HG03457 (cell line): ENCODE measurements around the gene BTG1.

Source experiments
- ATAC-seq: cut with Tn5 transposase; IDR thresholded peaks from one replicate; pipeline ENCODE4 v1.9.1; 2021; ENCODE audit warnings: moderate number of reproducible peaks; ENCODE audit not compliant: unreplicated experiment

The BTG1 gene

GRCh38 chr12:92145731-92146496 lies at the start of gene BTG1:
TSS of gene BTG1 (minus strand) at chr12:92145846. CDS start at chr12:92145535, 311 bp downstream.
- peak; percentile 67 for ATAC-seq

DNA sequence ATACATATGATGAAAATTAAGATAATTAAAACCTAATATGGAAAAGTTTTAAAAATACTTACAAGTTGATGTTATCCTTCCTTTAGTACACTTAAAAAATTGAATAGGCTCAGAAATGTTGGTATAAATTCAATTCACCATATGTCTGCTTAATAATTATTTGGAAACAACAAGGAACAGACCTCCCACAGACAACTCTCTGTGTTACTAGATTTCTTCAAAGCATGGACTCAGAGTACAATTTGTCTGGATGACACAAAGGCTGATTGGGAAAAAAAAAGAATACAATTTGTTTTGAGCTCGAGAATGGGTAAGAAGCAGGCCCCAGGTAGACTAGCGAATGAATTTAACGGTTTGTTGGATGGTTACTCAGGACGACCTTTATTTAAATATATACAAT lies 48.9 kb upstream of the BTG1 start:
- ATAC-seq: no peak

- no peak for ATAC-seq
Measured at GRCh38 chr12:92193846-92194245, 48.2 kb upstream of the BTG1 start.

DNA sequence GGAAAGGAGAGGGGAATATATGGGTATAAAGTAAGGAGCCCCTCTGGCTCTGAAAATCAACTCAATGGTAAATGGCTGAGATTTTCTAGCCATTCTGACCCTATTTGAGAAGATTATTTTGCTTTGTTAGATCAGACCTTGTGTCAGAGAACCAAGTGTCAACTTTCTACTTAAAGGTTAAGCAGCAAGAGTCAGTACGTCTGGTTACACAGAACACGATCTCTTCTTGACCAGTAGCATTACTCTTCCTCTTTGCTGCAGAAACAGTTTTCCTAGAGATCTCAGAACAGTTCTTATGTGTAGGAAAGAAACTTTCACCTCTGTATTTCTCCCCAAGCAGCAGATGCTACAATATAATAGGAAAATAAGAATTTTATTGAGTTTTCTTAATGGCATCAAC lies 47.4 kb upstream of the BTG1 start:
- ATAC-seq: no peak

DNA sequence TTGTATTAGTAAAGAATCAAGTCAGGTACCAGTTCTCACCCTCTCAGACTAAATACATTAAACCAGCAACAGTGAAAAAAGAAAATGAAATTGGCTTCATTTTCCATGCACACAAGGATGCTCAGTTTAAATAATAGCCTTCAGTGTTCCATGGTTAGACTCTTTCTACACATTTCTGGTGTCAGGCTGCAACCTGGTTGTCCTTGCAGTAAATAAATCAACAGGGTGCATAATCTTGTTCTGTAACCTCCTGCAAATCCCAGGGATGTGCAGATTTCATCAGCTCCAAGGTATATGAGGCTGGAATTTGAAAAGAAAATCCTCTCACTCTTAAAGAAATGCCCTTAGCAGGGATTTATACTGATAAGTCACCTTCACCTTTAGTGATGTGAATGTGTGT lies 46.7 kb upstream of the BTG1 start:
- ATAC-seq: no peak

DNA sequence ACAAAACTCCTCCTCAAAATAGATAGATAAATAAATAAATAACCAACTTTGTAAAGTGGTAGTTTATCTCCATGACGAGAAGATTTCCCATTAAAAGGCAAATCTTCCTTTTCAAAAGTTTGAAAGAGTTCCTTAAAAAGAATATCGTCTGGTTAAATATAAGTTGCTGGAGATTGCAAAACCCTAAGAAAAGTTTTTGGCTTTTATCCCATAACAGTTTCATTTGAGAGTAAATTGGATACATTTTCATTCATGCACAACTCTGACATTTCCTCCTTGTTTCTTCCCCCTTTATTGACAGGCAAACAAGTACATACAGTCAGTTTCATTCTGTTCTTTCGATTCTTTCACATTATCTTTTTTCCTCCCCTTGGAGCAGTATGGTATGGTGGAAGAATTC lies 45.4 kb upstream of the BTG1 start:
- ATAC-seq: no peak

DNA sequence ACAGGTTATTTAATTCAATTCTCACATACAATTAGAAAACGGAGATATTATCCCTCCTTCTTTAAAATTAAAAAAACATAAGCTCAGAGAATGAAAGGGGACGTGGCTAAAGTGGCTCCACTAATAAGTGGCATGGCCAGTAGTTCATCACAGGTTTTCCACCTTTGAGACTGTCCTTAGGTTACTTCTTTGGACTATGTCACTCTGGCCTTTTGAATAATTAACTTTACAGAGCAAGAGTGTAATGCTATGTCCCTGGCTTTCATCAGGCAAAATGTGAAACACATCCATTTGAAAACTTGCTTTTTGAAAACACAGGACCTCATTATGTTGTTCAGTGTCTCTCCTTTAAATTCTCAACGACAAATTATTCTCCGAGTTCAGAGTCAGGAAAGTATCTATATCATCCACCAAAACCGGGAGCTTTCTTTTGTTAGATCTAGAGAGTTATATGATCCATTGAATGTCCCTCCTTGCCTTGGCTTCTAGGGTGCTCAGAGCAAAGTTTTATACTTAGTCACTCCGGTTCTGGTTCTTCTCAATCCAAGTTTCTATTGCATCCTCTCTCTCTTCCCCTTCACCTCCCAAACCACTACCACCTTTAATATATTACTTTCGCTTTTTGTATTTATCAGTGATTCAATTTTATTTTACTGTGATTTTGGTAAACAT lies 43.0 kb upstream of the BTG1 start:
- no peak for ATAC-seq

- no peak for ATAC-seq
Measured at GRCh38 chr12:92186038-92186470, 40.4 kb upstream of the BTG1 start.

GRCh38 chr12:92185052-92185451 lies 39.4 kb upstream of the BTG1 start:
- ATAC-seq: peak; percentile 73

DNA sequence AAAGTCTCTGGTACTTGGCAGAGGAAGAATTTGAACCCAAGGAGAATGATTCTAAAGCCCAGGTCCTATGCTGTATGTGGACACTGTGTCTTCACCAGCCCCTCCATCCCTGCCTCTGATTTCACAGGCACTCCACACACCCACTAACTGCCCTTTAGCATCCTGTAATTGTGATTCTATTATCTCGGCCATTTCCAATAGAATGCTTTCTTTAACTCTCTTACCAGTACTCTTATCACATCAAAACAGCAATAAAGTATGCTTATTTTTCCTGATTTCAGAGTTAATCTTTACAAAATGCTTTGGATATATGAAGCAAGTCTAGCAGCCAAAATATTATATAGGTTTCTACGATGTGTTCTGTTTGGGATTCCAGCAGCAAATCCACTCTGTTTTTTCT lies 37.9 kb upstream of the BTG1 start:
- no peak for ATAC-seq

DNA sequence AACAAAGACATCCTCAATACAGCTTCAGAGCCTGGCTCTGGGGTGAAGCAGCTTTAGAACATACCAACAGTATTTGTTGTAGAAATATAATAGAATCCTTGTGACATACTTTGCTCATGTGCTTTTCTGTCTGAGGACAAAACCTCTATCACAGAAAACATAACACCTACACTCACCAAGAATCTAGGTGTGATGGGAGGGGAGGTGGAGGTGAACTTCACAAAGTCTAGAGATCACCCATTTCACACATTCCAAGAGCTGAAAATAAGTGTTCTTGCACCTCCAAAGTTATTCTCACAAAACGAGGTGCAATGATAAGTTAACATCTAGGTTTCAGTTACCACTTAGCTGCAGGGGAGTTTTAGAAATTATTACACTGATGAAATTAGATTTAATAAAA lies 32.7 kb upstream of the BTG1 start:
- no peak for ATAC-seq

GRCh38 chr12:92176646-92177045 lies 31.0 kb upstream of the BTG1 start:
- no peak for ATAC-seq

DNA sequence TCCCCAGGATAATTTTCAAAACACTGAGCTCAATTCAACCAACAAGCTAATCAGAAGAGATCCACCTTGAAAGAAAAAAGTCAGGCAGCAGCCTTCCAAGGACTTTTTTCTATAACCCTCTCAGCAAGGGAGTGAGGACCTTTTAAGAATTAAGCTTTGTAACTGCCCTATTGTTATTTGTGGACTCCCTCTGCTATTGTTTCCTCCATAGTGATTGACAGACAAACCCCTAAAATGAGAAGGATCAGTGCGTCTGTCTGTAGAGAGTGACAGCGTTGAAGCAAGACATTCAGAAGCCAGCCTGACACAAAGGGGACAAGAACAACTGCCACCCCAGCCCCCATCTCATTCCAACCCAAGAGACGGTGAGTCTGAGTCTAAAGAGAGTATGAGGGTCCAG lies 30.3 kb upstream of the BTG1 start:
- ATAC-seq: no peak

GRCh38 chr12:92170050-92170449 lies 24.4 kb upstream of the BTG1 start:
- ATAC-seq: no peak

GRCh38 chr12:92167075-92167474 lies 21.4 kb upstream of the BTG1 start:
- ATAC-seq: no peak

DNA sequence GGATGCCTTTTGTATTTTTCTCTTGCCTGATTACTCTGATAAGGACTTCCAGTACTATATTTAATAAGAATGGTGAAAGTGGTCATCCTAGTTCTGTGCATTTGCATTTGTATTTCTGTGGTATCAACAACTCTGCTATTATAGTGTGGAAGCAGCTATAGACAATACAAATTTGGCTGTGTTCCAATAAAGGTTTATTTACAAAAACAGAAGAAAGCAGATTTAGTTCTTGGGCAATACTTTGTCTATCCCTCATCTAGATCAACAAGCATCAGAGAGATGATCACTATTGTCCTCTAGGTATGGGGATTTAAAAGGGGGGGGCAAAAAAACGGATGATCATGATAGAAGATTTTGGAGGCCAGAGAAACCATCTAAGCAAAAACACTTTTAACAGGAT lies 19.1 kb upstream of the BTG1 start:
- no peak for ATAC-seq

DNA sequence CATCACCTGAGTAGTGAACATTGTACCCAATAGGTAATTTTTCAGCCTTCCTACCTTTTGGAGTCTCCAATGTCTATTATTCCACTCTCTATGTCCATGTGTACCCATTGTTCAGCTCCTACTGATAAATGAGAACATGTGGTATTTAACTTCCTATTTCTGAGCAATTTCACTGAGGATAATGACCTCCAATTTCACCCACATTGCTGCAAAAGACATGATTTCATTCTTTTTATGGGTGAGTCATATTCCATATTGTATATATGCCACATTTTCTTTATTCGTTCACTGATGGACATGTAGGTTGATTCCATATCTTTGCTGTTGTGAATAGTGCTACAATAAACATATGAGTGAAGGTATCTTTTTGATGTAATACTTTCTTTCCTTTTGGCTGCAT lies 16.4 kb upstream of the BTG1 start:
- no peak for ATAC-seq

DNA sequence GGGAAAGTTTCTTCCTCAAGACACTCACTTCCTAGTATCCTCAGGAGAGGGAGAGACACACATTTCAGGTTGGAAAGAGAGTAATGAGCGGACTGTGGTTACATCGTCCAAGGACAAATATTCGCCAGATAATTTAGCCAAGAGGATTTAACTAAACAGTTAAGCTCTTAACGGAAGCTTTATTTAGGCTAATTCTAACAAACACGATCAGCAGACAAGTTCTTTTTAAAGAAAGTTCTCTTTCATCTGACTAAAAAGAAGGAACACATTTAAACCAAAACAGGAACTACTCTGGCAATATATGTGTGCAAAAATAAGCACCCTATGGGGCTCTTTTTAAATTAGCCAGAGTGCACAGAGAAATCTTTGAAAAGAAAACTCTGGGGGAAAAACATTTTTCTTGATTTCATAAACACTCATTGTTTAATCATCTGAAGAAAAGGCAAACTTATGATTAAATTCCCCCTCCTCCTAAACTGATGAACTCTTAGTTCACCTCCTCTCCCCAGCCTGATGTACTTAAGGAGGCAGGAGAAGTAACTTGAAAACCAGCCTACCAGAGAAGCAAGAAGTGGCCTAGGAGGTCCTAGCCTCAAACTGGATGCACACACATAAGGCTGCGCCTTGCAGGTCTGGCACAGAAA lies 13.3 kb upstream of the BTG1 start:
- no peak for ATAC-seq

DNA sequence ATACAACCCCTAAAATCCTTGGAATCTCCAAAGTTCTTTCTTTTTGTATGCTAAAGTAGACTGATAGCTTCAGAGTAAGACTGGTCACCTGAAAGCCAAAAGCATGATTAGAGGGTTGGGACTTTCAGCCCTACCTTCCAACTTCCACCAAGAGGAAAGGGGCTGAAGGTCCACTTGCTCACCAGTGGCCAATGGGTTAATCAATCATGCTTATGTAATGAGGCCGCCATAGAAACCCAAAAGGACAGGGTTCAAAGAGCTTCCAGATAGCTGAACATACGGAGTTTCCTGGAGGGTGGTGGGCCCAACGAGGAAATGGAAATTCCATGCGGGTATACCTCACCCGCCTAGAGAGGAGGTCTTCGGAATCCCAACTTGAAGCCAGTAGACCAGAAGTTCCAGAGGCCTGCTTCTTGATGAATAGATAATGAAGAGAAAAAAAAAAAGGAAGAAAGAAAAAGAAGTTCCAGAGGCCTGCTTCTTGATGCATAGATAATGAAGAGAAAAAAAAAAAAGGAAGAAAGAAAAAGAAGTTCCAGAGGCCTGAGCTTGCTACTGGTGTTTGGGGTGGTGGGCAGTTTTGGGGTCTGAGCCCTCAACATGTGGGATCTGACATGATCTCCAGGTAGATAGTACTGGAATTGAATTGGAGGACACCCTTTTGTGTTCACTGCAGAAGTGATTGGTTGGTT lies 11.2 kb upstream of the BTG1 start:
- no peak for ATAC-seq

- no peak for ATAC-seq
Measured at GRCh38 chr12:92156139-92156538, 10.5 kb upstream of the BTG1 start.

- ATAC-seq: no peak
Measured at GRCh38 chr12:92155733-92156132, 10.1 kb upstream of the BTG1 start.

DNA sequence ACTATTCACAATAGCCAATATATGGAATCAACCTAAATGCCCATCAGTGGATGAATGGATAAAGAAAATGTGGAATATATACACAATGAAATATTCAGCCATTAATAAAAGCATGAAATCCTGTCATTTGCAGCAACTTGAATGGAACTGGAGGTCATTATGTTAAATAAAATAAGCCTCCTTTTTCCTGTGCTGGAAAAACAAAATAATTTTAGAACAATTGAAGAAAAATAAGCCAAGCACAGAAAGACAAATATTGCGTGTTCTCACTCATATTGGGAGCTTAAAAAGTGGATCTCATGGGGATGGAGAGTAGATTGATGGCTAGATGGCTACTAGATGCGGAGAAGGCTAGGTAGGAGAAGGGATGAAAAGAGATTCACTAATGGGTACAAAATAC lies 6.3 kb upstream of the BTG1 start:
- ATAC-seq: no peak
